Hindlimb muscle (tissue), 1 donor: Measurements from ENCODE around the gene AATK. TPM values are rescaled to one million over a fixed set of nuclear protein-coding genes. Genes with fewer than 3 reads are reported as not detected.
A peak's percentile ranks its signal among the peaks of the same experiment; 100 is the strongest.

Source experiments
- DNase-seq: peaks from one replicate; pipeline ENCODE4 v3.0.0-alpha.2; 2013
- polyA plus RNA-seq: library from polyadenylated mRNA; unstranded; fragments of 120-200 nt; gene quantifications from one replicate; pipeline ENCODE4 v1.2.1, GENCODE V29; 2013; ENCODE audit not compliant: insufficient read length

The AATK gene
- polyA plus RNA-seq, 1 donor = 11.3 TPM

GRCh38 chr17:81126281-81127132 is 39.5 kb downstream of the AATK start:
- DNase-seq = no peak

GRCh38 chr17:81125573-81126081 is 40.4 kb downstream of the AATK start:
- DNase-seq = no peak

DNA sequence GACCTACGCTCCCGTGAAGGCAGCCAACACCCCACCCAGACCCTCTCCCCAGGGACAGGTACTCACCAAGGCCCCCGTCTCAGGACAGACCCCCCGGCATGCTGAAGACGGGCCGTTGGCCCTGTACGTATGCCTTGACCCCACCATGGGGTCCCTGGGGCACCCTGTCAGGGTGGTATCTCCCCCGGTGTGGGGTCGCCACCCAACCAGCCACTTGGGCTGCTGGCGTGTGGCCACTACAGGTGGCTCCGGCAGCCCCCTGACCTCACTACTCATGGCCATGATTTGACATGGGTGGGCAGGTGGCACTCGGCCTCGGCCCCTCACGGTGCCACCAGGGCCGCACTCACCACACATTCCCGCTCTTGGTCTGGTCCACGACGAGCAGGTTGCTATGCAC is 41.6 kb downstream of the AATK start:
- DNase-seq = no peak

- DNase-seq = no peak
These were observed 42.7 kb downstream of the AATK start for GRCh38 chr17:81123052-81124048.

DNA sequence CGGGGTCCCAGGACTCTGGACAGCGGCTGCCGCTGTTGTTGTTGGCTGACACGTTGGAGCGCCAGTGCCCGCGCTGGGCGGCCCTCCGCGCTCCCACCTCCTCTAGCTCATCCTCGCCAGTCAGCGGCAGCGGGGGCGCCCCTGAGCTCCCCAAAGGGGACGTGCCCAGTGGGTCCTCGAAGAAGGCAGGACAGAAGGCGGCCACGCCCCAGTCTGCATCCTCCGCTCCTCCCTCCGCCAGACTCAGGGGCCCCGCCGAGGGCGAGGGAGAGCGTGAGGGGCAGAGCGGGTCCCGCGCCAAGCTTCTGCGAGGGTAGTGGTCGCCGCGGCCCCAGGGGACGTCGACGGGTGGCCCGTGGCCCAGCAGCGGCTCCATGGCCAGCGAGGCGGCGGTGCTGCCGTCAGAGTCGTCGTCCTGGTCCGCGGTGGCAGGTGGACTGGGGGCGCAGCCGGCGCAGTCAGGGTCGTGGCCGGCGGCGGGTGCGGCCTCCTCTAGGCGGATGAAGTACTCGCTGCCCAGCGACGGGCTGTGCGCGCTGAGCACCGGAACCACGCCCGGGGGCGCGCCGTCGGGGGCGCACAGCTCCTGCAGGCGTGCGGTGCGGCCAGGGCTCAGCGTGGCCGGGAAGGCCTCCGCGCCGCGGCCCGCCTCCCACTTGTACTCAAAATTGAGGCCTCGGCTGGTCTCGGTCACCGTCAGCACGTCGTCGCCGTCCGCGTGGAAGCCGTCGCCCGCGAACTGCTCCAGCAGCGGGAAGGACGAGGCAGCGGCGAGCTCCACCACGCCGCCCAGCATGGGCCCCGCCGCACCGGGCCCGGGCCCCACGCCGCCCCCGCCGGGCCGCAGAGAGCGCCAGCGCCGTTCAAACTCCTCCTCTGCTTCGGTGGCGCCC is 43.9 kb downstream of the AATK start:
- DNase-seq = no peak

GRCh38 chr17:81120695-81121621 is 45.1 kb downstream of the AATK start:
- no peak for DNase-seq

GRCh38 chr17:81120149-81120484 is 45.9 kb downstream of the AATK start:
- no peak for DNase-seq

DNA sequence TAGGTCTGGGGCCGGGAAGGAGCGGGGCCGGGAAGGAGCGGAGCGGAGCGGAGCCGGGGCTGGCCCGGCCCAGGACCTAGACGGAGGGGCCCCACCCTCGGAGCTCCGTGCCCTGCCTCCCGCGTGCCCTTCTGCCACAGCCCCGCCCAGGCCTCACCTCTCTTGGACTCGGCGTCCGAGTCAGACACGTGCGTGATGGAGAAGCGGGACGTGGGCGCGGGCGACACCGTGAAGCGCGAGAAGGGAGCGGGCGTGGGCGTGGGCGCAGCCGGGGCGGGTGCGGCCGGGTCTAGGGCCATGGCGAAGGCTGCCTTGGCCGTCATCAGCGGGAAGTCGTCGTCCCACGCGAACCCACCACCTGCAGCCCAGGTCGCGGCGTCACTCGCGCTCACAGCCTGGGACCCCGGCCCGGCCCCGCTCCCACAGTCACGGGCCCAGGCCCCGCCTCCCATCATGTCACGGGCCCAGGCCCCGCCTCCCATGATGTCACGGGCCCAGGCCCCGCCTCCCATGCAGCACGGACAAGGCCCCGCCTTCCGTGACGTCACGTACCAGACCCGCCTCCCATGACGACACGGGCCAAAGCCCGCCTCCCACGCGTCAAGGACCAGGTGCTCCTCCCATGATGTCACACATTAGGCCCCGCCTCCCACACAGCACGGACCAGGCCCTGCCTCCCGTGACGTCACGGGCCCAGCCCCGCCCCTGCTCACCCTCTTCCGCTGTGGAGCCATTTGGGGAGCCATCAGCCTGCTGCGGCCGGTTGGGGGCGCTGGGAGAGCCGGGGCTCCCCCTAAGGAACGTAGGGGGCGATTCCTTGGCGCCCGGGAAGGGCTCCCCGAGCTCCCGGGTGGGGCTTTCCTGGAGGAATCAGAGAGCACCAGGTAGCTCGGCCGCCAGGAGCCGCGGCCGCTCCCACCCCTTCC is 46.5 kb downstream of the AATK start:
- peak; percentile 80 for DNase-seq

DNA sequence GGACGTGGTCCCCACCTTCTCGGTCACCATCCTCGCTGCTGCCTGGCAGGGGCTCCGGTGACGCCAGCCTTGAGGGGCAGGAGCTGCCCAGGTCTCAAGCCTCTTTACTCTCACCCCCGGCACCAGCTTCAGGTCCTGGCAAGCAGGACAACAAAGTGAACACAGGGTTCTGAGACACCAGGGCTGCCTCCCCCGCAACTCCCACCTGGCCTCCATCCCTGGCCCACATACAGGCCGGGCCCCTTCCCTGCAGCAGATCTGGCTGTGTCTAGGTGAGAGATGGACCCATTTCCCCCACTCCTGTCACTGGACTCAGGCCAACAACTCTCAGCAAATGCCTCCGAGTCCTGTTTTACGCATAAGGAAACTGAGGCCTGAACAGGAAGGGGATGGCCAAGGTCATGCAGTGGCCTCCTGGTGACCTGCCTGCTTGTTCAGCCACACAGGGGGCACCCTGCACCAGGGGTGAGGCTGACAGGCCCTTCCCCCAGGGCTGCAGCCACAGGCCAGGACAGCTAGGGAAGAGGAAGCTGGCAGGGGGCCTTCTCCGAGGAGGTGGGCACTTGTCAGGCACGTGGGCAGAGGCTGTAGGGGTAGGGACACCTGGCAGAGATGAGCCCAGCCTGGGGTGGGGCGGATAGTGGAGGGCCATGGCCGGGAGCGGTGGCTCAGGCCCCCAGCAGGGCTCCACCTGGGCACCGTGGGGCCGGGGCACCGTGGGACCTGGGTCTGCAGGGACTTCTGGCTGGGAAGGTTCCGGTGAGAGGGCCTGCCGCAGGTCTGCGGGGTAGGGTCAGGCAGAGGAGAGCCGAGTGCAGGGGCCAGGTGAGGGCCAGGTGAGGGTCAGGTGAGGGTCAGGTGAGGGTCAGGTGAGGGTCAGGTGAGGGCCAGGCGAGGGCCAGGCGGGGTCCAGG is 47.5 kb downstream of the AATK start:
- no peak for DNase-seq

- no peak for DNase-seq
These were observed 48.3 kb downstream of the AATK start for GRCh38 chr17:81117672-81118198.

DNA sequence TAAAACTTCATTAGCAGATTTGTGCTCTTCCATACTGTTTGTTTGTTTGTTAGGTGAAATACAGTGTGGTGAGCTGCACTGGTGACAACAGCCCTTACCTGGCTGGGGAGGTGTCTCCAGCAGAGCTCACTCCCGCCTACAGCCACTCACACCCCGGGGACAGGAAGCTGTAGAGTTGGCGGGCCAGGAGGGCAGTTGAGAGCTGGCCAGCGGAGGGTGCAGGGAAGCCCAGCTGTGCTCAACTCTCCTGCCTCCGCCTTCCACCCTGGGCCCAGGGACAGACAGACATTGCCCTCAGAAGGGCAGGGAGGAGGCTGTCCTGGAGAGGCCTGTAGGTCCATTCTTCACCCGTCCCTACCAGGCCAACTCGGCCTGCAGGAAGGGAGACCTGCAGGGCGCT is 49.3 kb downstream of the AATK start:
- no peak for DNase-seq

- no peak for DNase-seq
These were observed 50.1 kb downstream of the AATK start for GRCh38 chr17:81115749-81116464.

DNA sequence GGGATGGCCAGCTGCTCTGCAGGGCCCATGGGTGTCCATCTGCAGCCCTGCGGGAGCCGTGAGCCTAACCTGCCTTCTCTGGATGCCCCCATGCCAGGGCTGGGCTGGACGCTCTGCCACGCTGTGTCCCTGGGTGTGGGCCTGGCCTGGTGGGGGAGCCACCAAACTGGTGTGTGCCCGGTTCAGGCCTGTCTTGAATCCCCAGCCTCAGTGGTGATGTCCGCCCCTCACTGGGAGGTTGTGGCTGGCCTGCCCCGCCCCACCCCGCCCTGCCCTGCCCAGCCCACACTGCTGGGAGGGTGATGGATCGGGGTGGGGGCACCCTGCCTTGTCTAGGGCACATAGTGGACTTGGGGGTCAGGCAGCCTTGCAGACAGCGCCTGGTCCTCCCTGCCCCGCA is 50.8 kb downstream of the AATK start:
- no peak for DNase-seq

- no peak for DNase-seq
These were observed 51.5 kb downstream of the AATK start for GRCh38 chr17:81114351-81115093.

GRCh38 chr17:81113158-81113724 is 52.8 kb downstream of the AATK start:
- no peak for DNase-seq

DNA sequence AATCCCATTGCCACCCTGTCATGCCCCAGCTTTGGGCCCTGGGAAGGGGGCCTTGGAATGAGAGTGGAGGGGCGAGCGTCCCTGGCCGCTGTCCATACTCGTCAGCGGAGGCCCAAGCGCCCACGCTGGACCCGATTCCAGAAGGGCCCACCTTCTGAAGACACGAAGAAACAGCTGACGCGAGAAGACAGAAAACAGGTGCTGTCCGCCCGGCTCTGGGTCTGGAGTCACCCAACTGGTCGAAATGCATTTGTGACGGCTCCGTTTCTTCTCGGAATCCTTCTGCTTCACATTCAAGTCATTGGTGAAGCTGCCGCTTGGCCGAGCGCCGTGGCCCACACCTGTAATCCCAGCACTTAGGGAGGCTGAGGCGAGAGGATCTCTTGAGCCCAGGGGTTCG is 53.6 kb downstream of the AATK start:
- DNase-seq = no peak

- DNase-seq = no peak
These were observed 55.0 kb downstream of the AATK start for GRCh38 chr17:81111066-81111465.
